Epithelial cell of proximal tubule (primary cell): ENCODE data around the gene MIGA2. TPM values are rescaled to one million over a fixed set of nuclear protein-coding genes. Genes with fewer than 3 reads are reported as not detected.

Source experiments
- DNase-seq: peaks from one replicate; pipeline ENCODE4 v3.0.0-alpha.2; 2011; ENCODE audit warnings: low read depth
- H3K4me3 ChIP-seq: 2 replicates; pipeline ENCODE4 v1.5.1; 2011; ENCODE audit warnings: low read depth, mild to moderate bottlenecking, low read length
- CTCF ChIP-seq: conservative IDR thresholded peaks from 2 replicates; pipeline ENCODE4 v1.5.1; 2012; ENCODE audit warnings: low read depth, mild to moderate bottlenecking, low read length
- total RNA-seq: library from RNA; depleted of rRNA; stranded (reverse); fragments of >200 nt; gene quantifications from 2 replicates; pipeline ENCODE4 v1.2.3, GENCODE V29; 2015

Gene MIGA2
- total RNA-seq, 1 donor from 2014 or later: 18.0 TPM

GRCh38 chr9:129054163-129054851 lies 17.9 kb downstream of the MIGA2 start:
- no peak overlapping the region for H3K4me3 ChIP-seq
- TF ChIP-seq CTCF: no peak
- DNase-seq: no peak

GRCh38 chr9:129058965-129059795 lies 22.8 kb downstream of the MIGA2 start:
- no peak for DNase-seq
- TF ChIP-seq CTCF: no peak
- no peak overlapping the region for H3K4me3 ChIP-seq

- TF ChIP-seq CTCF: no peak
- H3K4me3 ChIP-seq: no peak overlapping the region
- DNase-seq: no peak
Observed at GRCh38 chr9:129059796-129060785, 23.7 kb downstream of the MIGA2 start.

- no peak for DNase-seq
- TF ChIP-seq CTCF: no peak
- no peak overlapping the region for H3K4me3 ChIP-seq
Observed at GRCh38 chr9:129060991-129061390, 24.6 kb downstream of the MIGA2 start.

- no peak for DNase-seq
- TF ChIP-seq CTCF: no peak
- no peak overlapping the region for H3K4me3 ChIP-seq
Observed at GRCh38 chr9:129063061-129063460, 26.6 kb downstream of the MIGA2 start.

GRCh38 chr9:129064499-129064908 lies 28.1 kb downstream of the MIGA2 start:
- no peak for TF ChIP-seq CTCF

More at GRCh38 chr9:129064499-129064908, 28.1 kb downstream of the MIGA2 start:
- no peak for DNase-seq
- no peak overlapping the region for H3K4me3 ChIP-seq
